HG03159 (cell line): ENCODE data around the gene LRRC45.

Experiments
- ATAC-seq: cut with Tn5 transposase; IDR thresholded peaks from one replicate; pipeline ENCODE4 v1.9.1; 2021; ENCODE audit warnings: mild to moderate bottlenecking, moderate library complexity; ENCODE audit not compliant: unreplicated experiment

LRRC45 gene

GRCh38 chr17:82006468-82007227 lies 16.5 kb upstream of the LRRC45 start:
- no peak for ATAC-seq

GRCh38 chr17:82007228-82007494 lies 15.9 kb upstream of the LRRC45 start:
- no peak for ATAC-seq

GRCh38 chr17:82007495-82008257 lies 15.4 kb upstream of the LRRC45 start:
- no peak for ATAC-seq

GRCh38 chr17:82008258-82008940 lies 14.7 kb upstream of the LRRC45 start:
- ATAC-seq = no peak

- ATAC-seq = no peak
Observed at GRCh38 chr17:82008941-82009405, 14.1 kb upstream of the LRRC45 start.

- ATAC-seq = no peak
Observed at GRCh38 chr17:82009413-82009812, 13.7 kb upstream of the LRRC45 start.

- no peak for ATAC-seq
Observed at GRCh38 chr17:82010575-82011525, 12.3 kb upstream of the LRRC45 start.

GRCh38 chr17:82011617-82012187 lies 11.4 kb upstream of the LRRC45 start:
- no peak for ATAC-seq

- ATAC-seq = no peak
Observed at GRCh38 chr17:82012261-82012639, 10.9 kb upstream of the LRRC45 start.

GRCh38 chr17:82012640-82013295 lies 10.3 kb upstream of the LRRC45 start:
- no peak for ATAC-seq

- no peak for ATAC-seq
Observed at GRCh38 chr17:82013341-82013740, 9.8 kb upstream of the LRRC45 start.

GRCh38 chr17:82013772-82014321 lies 9.3 kb upstream of the LRRC45 start:
- ATAC-seq = no peak

- ATAC-seq = no peak
Observed at GRCh38 chr17:82014432-82014831, 8.7 kb upstream of the LRRC45 start.

- ATAC-seq = no peak
Observed at GRCh38 chr17:82014971-82015310, 8.2 kb upstream of the LRRC45 start.

GRCh38 chr17:82015311-82015971 lies 7.7 kb upstream of the LRRC45 start:
- no peak for ATAC-seq

GRCh38 chr17:82016061-82016874 lies 6.8 kb upstream of the LRRC45 start:
- ATAC-seq = no peak

GRCh38 chr17:82016875-82017459 lies 6.1 kb upstream of the LRRC45 start:
- no peak for ATAC-seq

- ATAC-seq = no peak
Observed at GRCh38 chr17:82017612-82018151, 5.4 kb upstream of the LRRC45 start.
